ENCODE data around the gene DENND4A.

Gene DENND4A

DNA sequence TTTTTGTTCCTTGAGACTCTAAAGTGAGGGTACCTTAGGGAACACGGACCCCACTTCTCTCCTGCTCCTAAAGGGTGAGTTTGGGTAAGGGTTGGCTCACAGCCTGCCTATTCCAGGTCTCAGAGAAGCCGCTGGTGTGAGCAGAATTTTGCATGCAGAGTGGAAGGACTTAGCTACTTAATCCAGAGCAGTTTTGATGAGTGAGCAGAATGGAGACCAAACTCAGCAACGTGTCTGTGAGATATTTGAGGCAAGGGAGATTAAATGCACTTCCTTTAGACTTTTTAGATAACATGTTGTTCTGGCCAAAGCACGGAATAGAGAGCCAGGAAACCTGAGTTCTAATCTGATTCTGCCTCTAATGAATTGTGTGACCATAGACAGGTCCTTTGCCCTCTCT, 165.2 kb downstream of the DENND4A start:
- no peak overlapping the region for H3K4me3 ChIP-seq (ENCODE audit: low read depth, low read length)
- H3K27ac ChIP-seq: no peak overlapping the region
- no peak for DNase-seq
- TF ChIP-seq, protein P1, sequence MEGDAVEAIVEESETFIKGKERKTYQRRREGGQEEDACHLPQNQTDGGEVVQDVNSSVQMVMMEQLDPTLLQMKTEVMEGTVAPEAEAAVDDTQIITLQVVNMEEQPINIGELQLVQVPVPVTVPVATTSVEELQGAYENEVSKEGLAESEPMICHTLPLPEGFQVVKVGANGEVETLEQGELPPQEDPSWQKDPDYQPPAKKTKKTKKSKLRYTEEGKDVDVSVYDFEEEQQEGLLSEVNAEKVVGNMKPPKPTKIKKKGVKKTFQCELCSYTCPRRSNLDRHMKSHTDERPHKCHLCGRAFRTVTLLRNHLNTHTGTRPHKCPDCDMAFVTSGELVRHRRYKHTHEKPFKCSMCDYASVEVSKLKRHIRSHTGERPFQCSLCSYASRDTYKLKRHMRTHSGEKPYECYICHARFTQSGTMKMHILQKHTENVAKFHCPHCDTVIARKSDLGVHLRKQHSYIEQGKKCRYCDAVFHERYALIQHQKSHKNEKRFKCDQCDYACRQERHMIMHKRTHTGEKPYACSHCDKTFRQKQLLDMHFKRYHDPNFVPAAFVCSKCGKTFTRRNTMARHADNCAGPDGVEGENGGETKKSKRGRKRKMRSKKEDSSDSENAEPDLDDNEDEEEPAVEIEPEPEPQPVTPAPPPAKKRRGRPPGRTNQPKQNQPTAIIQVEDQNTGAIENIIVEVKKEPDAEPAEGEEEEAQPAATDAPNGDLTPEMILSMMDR (IDR thresholded peaks at IDR 0.05; ENCODE audit: low read depth, low read length): no peak
- H3K36me3 ChIP-seq: no peaks in the 10 kb centered on the region
- peaks cover 55% of the 10 kb centered on the region for H3K27me3 ChIP-seq (ENCODE audit: insufficient read depth, low read depth, severe bottlenecking)
- H3K9me3 ChIP-seq (ENCODE audit: severe bottlenecking): no peaks in the 10 kb centered on the region

DNA sequence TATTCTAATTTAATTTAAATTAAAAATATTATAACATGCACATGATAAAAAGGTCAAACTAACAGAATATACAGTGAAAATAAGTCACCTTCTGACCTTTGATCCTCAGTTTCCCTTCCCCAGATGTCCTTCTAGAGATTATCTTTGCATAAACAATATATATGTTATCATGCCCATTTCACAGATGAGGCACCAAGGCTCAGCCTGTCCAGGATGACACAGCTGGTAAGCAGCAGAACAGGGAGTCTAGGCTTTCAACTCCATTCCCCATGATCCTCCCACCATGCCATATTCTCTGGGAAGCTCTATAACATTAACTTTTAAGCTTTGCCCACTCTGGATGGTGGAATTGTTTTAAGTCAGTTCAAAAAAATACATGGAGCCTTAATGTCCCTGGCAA, 169.0 kb downstream of the DENND4A start:
- no peaks in the 10 kb centered on the region for H3K9me3 ChIP-seq (ENCODE audit: severe bottlenecking)
- TF ChIP-seq, protein P1 (IDR thresholded peaks at IDR 0.05; ENCODE audit: low read depth, low read length): no peak
- no peaks in the 10 kb centered on the region for H3K36me3 ChIP-seq
- peaks cover 62% of the 10 kb centered on the region for H3K27me3 ChIP-seq (ENCODE audit: insufficient read depth, low read depth, severe bottlenecking)
- H3K27ac ChIP-seq: no peak overlapping the region
- no peak for DNase-seq
- H3K4me3 ChIP-seq (ENCODE audit: low read depth, low read length): no peak overlapping the region

DNA sequence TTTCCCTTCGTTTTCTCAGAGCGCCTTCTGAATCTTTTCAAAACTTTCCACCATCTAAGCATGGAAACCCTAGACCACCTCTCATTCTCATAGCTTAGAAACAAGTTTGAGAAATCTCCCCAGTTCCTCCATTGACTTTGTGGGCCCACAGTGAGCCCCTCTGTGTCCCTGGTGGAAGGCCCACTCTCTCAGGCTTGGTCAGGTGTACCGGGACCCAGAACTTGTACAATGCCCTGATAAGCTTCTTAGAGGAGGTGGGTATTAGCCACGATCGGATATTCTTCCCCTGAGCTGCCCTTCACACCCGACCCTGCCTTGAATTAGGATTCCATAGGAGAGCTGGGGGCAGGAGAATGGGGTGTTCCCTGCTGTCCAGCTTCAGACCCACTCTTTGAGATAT, 170.5 kb downstream of the DENND4A start, which contains the start of gene SLC24A1:
TSS of gene SLC24A1 (plus strand) at position 301 of the 400 bp plus-strand sequence. CDS start 2,143 bp downstream, outside the sequence.
- H3K4me3 ChIP-seq (ENCODE audit: low read depth, low read length): no peak within 1 kb of the TSS

DNA sequence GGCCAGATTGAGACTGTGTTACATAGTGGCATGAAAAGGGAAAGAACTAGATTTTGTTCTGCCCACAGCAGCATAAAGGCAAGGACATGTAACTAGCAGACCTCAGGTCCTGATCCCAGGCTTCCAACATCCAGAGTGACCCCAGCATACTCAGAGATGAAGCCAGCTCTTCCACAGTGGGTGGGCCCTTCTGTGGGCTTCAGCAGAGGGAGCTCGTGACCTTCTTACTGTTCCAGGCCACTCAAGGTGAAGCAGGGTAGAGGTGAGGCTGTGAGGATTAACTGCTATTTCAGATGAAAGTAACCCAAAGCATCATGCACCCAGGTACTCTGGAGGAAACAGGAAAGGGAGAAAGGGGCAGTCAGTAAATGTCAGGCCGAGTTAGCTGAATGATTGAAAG, 171.3 kb downstream of the DENND4A start:
- no peak for DNase-seq
- no peak overlapping the region for H3K27ac ChIP-seq
- H3K9me3 ChIP-seq (ENCODE audit: severe bottlenecking): no peaks in the 10 kb centered on the region
- H3K27me3 ChIP-seq (ENCODE audit: insufficient read depth, low read depth, severe bottlenecking): peaks cover 48% of the 10 kb centered on the region
- H3K36me3 ChIP-seq: no peaks in the 10 kb centered on the region
- TF ChIP-seq, protein P1 (IDR thresholded peaks at IDR 0.05; ENCODE audit: low read depth, low read length): peak; percentile 21; the same call in 1 of the 2 replicates
- no peak overlapping the region for H3K4me3 ChIP-seq (ENCODE audit: low read depth, low read length)

More for the DNA sequence above, 170.5 kb downstream of the DENND4A start, which contains the start of gene SLC24A1:
- Histone ChIP-seq H3K9me3 (ENCODE audit: severe bottlenecking) (no peaks in the 10 kb centered on the region), H3K27ac (no peak within 1 kb of the TSS), H3K27me3 (ENCODE audit: insufficient read depth, low read depth, severe bottlenecking) (peaks cover 51% of the 10 kb centered on the region), H3K36me3 (no peaks in the 10 kb centered on the region)
- TF ChIP-seq, protein P1 (IDR thresholded peaks at IDR 0.05; ENCODE audit: low read depth, low read length): no peak
- peak; percentile 48 for DNase-seq

DNA sequence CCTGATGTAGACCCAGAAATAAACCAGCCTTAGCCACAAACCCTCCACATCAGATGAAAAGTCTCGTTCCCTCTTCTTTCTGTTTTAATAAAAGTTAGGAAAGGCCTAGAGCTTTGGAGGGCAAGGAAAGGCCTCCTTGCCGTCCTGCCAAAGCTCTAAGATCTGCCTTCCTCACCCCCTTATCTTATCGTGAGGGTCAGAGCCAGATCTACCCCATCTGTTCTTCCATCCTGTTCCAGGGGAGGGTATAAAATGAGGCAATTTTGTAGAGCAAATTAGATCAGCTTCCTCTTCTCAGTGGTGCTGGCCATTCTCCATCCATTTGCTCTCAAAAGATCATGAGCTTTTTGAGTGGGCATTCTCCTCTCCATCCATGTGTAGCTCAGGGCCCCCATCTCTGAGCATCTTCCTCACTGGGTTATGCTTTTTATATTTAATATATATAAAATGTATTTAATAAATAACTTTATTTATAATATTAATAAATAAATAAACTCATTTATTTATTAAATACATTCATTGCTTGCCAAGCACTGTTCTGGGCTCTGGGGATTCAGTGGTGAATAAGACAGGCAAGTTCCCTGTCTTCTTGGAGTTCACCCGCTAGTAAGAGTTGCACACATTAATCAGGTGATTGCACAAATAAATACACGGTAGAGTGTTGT, 172.3 kb downstream of the DENND4A start:
- H3K27me3 ChIP-seq (ENCODE audit: insufficient read depth, low read depth, severe bottlenecking): peaks cover 44% of the 10 kb centered on the region
- H3K9me3 ChIP-seq (ENCODE audit: severe bottlenecking): no peaks in the 10 kb centered on the region
- TF ChIP-seq, protein P1 (IDR thresholded peaks at IDR 0.05; ENCODE audit: low read depth, low read length): no peak
- no peak overlapping the region for H3K27ac ChIP-seq
- DNase-seq: no peak
- H3K36me3 ChIP-seq: no peaks in the 10 kb centered on the region
- no peak overlapping the region for H3K4me3 ChIP-seq (ENCODE audit: low read depth, low read length)

Measured in WERI-Rb-1 (cell line).